ENCODE measurements around the gene RBM18. TPM values are rescaled to one million over a fixed set of nuclear protein-coding genes. Genes with fewer than 3 reads are reported as not detected.

RBM18 gene
- total and polyA plus RNA-seq, 2 donors: 10.6 to 11.6 TPM

DNA sequence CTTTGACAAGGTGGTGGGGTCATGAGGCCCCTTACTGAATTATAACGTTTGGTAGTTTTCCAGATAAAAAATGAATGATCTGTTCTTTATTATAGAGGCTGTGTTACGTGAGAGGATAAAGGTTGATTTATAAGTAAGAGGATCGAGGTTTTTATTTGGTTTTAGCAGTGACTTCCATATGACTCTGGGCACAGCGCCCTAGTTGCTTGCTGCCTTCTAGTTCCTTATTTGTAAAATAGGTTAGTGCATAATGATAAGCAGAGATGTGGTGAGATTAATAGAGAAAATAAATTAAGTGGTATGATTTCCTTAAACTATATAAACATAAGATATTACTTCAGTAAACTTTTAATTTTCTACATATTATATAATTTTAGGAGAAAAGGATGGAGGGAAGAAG is 29.9 kb upstream of the RBM18 start:
- H3K27ac ChIP-seq (ENCODE audit: low read depth in 1 of 2, low read length in 1 of 2): no peak overlapping the region
- H3K9me3 ChIP-seq (ENCODE audit: control insufficient read depth in 2 of 2, insufficient read depth in 1 of 2, low read length in 1 of 2): no peaks in the 10 kb centered on the region
- DNase-seq (ENCODE audit: low read depth in 6 of 9, low spot score in 9 of 9): no peak
- peaks cover 13 to 23% of the 10 kb centered on the region in 2 donors for H3K36me3 ChIP-seq (ENCODE audit: control insufficient read depth in 2 of 2, insufficient read depth in 2 of 2, low read length in 1 of 2)
- H3K4me1 ChIP-seq (ENCODE audit: control insufficient read depth in 2 of 2, insufficient read depth in 2 of 2, low read length in 2 of 2): no peaks in the 10 kb centered on the region
- 87% methylated on average over 4 of the region's 4 CpGs for WGBS
- no peak overlapping the region for H3K4me3 ChIP-seq (ENCODE audit: low read length in 2 of 2)
- no peaks in the 10 kb centered on the region for H3K27me3 ChIP-seq (ENCODE audit: control insufficient read depth in 2 of 2, insufficient read depth in 1 of 2, low read length in 1 of 2)

- Histone ChIP-seq H3K36me3 (ENCODE audit: control insufficient read depth in 2 of 2, insufficient read depth in 2 of 2, low read length in 1 of 2) (peaks cover 13 to 31% of the 10 kb centered on the region in 2 donors), H3K27ac (ENCODE audit: low read depth in 1 of 2, low read length in 1 of 2) (no peak overlapping the region), H3K4me3 (ENCODE audit: low read length in 2 of 2) (no peak overlapping the region), H3K27me3 (ENCODE audit: control insufficient read depth in 2 of 2, insufficient read depth in 1 of 2, low read length in 1 of 2) (no peaks in the 10 kb centered on the region), H3K9me3 (ENCODE audit: control insufficient read depth in 2 of 2, insufficient read depth in 1 of 2, low read length in 1 of 2) (no peaks in the 10 kb centered on the region), H3K4me1 (ENCODE audit: control insufficient read depth in 2 of 2, insufficient read depth in 2 of 2, low read length in 2 of 2) (no peaks in the 10 kb centered on the region)
- WGBS: 98% methylated on average over 3 of the region's 3 CpGs
- no peak for DNase-seq (ENCODE audit: low read depth in 6 of 9, low spot score in 9 of 9)
Observed at GRCh38 chr9:122291458-122291857, 26.8 kb upstream of the RBM18 start.

- Histone ChIP-seq H3K27me3 (ENCODE audit: control insufficient read depth in 2 of 2, insufficient read depth in 1 of 2, low read length in 1 of 2) (no peaks in the 10 kb centered on the region), H3K36me3 (ENCODE audit: control insufficient read depth in 2 of 2, insufficient read depth in 2 of 2, low read length in 1 of 2) (peaks cover 15 to 34% of the 10 kb centered on the region in 2 donors), H3K4me3 (ENCODE audit: low read length in 2 of 2) (no peak overlapping the region), H3K27ac (ENCODE audit: low read depth in 1 of 2, low read length in 1 of 2) (no peak overlapping the region), H3K9me3 (ENCODE audit: control insufficient read depth in 2 of 2, insufficient read depth in 1 of 2, low read length in 1 of 2) (no peaks in the 10 kb centered on the region), H3K4me1 (ENCODE audit: control insufficient read depth in 2 of 2, insufficient read depth in 2 of 2, low read length in 2 of 2) (no peaks in the 10 kb centered on the region)
- WGBS: 98% methylated on average over 1 of the region's 1 CpG
- no peak for DNase-seq (ENCODE audit: low read depth in 6 of 9, low spot score in 9 of 9)
Observed at GRCh38 chr9:122287214-122287720, 22.6 kb upstream of the RBM18 start.

DNA sequence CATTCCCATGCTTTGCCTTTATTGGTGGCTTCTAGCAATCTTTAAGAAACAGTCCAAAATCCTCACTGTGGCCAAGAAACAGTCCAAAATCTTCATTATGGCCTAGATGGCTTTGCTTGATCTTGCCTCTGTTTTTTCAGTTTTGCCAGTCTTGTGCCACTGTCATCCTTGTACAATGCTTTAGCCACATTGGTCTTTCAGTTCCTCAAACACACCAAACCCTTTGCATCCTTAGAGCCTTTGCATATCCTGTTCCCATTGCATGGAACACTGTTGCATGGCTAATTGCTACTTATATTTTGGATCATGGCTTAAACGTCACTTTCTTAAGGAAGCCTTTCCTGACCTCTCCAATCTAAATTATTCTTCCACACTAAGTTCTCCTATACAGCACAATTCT is 22.1 kb upstream of the RBM18 start:
- Histone ChIP-seq H3K9me3 (ENCODE audit: control insufficient read depth in 2 of 2, insufficient read depth in 1 of 2, low read length in 1 of 2) (no peaks in the 10 kb centered on the region), H3K27ac (ENCODE audit: low read depth in 1 of 2, low read length in 1 of 2) (no peak overlapping the region), H3K4me1 (ENCODE audit: control insufficient read depth in 2 of 2, insufficient read depth in 2 of 2, low read length in 2 of 2) (no peaks in the 10 kb centered on the region), H3K36me3 (ENCODE audit: control insufficient read depth in 2 of 2, insufficient read depth in 2 of 2, low read length in 1 of 2) (peaks cover 11 to 35% of the 10 kb centered on the region in 2 donors), H3K4me3 (ENCODE audit: low read length in 2 of 2) (no peak overlapping the region), H3K27me3 (ENCODE audit: control insufficient read depth in 2 of 2, insufficient read depth in 1 of 2, low read length in 1 of 2) (no peaks in the 10 kb centered on the region)
- DNase-seq (ENCODE audit: low read depth in 6 of 9, low spot score in 9 of 9): no peak
- WGBS: 98% methylated on average over 1 of the region's 1 CpG

- Histone ChIP-seq H3K36me3 (ENCODE audit: control insufficient read depth in 2 of 2, insufficient read depth in 2 of 2, low read length in 1 of 2) (peaks cover 16 to 23% of the 10 kb centered on the region in 2 donors), H3K4me3 (ENCODE audit: low read length in 2 of 2) (no peak overlapping the region), H3K27me3 (ENCODE audit: control insufficient read depth in 2 of 2, insufficient read depth in 1 of 2, low read length in 1 of 2) (no peaks in the 10 kb centered on the region), H3K4me1 (ENCODE audit: control insufficient read depth in 2 of 2, insufficient read depth in 2 of 2, low read length in 2 of 2) (no peaks in the 10 kb centered on the region), H3K27ac (ENCODE audit: low read depth in 1 of 2, low read length in 1 of 2) (no peak overlapping the region), H3K9me3 (ENCODE audit: control insufficient read depth in 2 of 2, insufficient read depth in 1 of 2, low read length in 1 of 2) (peaks cover 2 to 4% of the 10 kb centered on the region in 2 donors)
- no peak for DNase-seq (ENCODE audit: low read depth in 6 of 9, low spot score in 9 of 9)
- WGBS: 94% methylated on average over 5 of the region's 5 CpGs
Observed at GRCh38 chr9:122281368-122281767, 16.7 kb upstream of the RBM18 start.

GRCh38 chr9:122277285-122277897 is 12.8 kb upstream of the RBM18 start:
- DNase-seq (ENCODE audit: low read depth in 6 of 9, low spot score in 9 of 9): no peak
- no peaks in the 10 kb centered on the region for H3K27me3 ChIP-seq (ENCODE audit: control insufficient read depth in 2 of 2, insufficient read depth in 1 of 2, low read length in 1 of 2)
- H3K4me1 ChIP-seq (ENCODE audit: control insufficient read depth in 2 of 2, insufficient read depth in 2 of 2, low read length in 2 of 2): no peaks in the 10 kb centered on the region
- H3K36me3 ChIP-seq (ENCODE audit: control insufficient read depth in 2 of 2, insufficient read depth in 2 of 2, low read length in 1 of 2): peaks cover 5 to 9% of the 10 kb centered on the region in 2 donors
- WGBS: 98% methylated on average over 10 of the region's 10 CpGs
- H3K4me3 ChIP-seq (ENCODE audit: low read length in 2 of 2): no peak overlapping the region
- H3K9me3 ChIP-seq (ENCODE audit: control insufficient read depth in 2 of 2, insufficient read depth in 1 of 2, low read length in 1 of 2): peaks cover 2 to 4% of the 10 kb centered on the region in 2 donors
- H3K27ac ChIP-seq (ENCODE audit: low read depth in 1 of 2, low read length in 1 of 2): no peak overlapping the region

- H3K36me3 ChIP-seq (ENCODE audit: control insufficient read depth in 2 of 2, insufficient read depth in 2 of 2, low read length in 1 of 2): peaks cover 5 to 12% of the 10 kb centered on the region in 2 donors
- no peak for DNase-seq (ENCODE audit: low read depth in 6 of 9, low spot score in 9 of 9)
- 98% methylated on average over 7 of the region's 7 CpGs for WGBS
Observed at GRCh38 chr9:122276096-122276495, 11.5 kb upstream of the RBM18 start.

GRCh38 chr9:122274055-122274454 is 9.4 kb upstream of the RBM18 start:
- Histone ChIP-seq H3K9me3 (ENCODE audit: control insufficient read depth in 2 of 2, insufficient read depth in 1 of 2, low read length in 1 of 2) (peaks cover 2 to 4% of the 10 kb centered on the region in 2 donors), H3K27ac (ENCODE audit: low read depth in 1 of 2, low read length in 1 of 2) (no peak overlapping the region), H3K4me3 (ENCODE audit: low read length in 2 of 2) (no peak overlapping the region), H3K36me3 (ENCODE audit: control insufficient read depth in 2 of 2, insufficient read depth in 2 of 2, low read length in 1 of 2) (peaks cover 5 to 14% of the 10 kb centered on the region in 2 donors), H3K4me1 (ENCODE audit: control insufficient read depth in 2 of 2, insufficient read depth in 2 of 2, low read length in 2 of 2) (no peaks in the 10 kb centered on the region), H3K27me3 (ENCODE audit: control insufficient read depth in 2 of 2, insufficient read depth in 1 of 2, low read length in 1 of 2) (no peaks in the 10 kb centered on the region)
- DNase-seq (ENCODE audit: low read depth in 6 of 9, low spot score in 9 of 9): no peak
- WGBS: 98% methylated on average over 2 of the region's 2 CpGs

More at GRCh38 chr9:122276096-122276495, 11.5 kb upstream of the RBM18 start:
- H3K4me3 ChIP-seq (ENCODE audit: low read length in 2 of 2): no peak overlapping the region
- peaks cover 2 to 4% of the 10 kb centered on the region in 2 donors for H3K9me3 ChIP-seq (ENCODE audit: control insufficient read depth in 2 of 2, insufficient read depth in 1 of 2, low read length in 1 of 2)
- H3K27ac ChIP-seq (ENCODE audit: low read depth in 1 of 2, low read length in 1 of 2): no peak overlapping the region
- H3K4me1 ChIP-seq (ENCODE audit: control insufficient read depth in 2 of 2, insufficient read depth in 2 of 2, low read length in 2 of 2): no peaks in the 10 kb centered on the region
- H3K27me3 ChIP-seq (ENCODE audit: control insufficient read depth in 2 of 2, insufficient read depth in 1 of 2, low read length in 1 of 2): no peaks in the 10 kb centered on the region

DNA sequence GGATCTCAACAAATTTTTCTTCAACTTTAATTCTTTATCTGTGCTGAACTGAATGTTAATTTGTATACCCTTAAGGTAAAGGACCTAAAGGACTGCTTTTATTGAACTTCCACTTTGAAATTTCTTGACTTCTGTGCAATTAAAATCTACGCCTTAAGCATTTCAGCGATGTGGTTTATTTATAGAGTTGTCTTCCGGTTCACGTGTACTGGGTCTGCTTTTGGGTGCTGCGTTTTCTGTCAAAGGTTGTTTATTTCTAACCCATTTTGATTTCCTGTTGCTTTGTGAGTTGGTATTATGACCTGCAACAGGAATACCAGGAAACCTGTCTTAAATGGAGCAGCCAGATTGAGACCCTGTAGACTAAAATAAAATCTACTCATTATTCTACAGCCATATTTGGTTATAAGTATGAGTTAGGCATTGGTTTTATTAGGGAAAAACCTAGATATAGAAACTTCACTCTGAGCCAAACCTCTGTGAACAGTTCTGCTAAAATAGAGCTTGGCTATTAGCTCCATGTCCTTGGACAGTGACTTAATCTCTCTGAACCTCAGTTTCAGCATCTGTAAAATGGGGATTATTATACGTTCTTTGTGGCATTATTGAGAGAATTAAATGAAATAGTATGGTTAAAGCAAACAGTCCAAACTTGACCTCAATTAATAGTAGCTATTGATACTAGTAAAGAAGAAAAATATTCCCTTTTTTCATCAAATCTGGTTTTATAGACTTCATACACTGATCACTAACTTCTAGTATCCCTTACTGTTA is 3.6 kb upstream of the RBM18 start:
- 87% methylated on average over 6 of the region's 6 CpGs for WGBS
- no peak overlapping the region for H3K27ac ChIP-seq (ENCODE audit: low read depth in 1 of 2, low read length in 1 of 2)
- H3K36me3 ChIP-seq (ENCODE audit: control insufficient read depth in 2 of 2, insufficient read depth in 2 of 2, low read length in 1 of 2): peaks cover 0 to 14% of the 10 kb centered on the region in 2 donors

More for the DNA sequence above, 3.6 kb upstream of the RBM18 start:
- no peaks in the 10 kb centered on the region for H3K9me3 ChIP-seq (ENCODE audit: control insufficient read depth in 2 of 2, insufficient read depth in 1 of 2, low read length in 1 of 2)
- H3K4me3 ChIP-seq (ENCODE audit: low read length in 2 of 2): no peak overlapping the region
- H3K27me3 ChIP-seq (ENCODE audit: control insufficient read depth in 2 of 2, insufficient read depth in 1 of 2, low read length in 1 of 2): no peaks in the 10 kb centered on the region
- H3K4me1 ChIP-seq (ENCODE audit: control insufficient read depth in 2 of 2, insufficient read depth in 2 of 2, low read length in 2 of 2): peaks cover 12 to 18% of the 10 kb centered on the region in 2 donors
- DNase-seq (ENCODE audit: low read depth in 6 of 9, low spot score in 9 of 9): no peak
